ENCODE results near the gene KIF26B. TPM values are rescaled to one million over a fixed set of nuclear protein-coding genes. Genes with fewer than 3 reads are reported as not detected.

KIF26B gene
- total RNA-seq, 2 experiments from 2014 or later: not detected

DNA sequence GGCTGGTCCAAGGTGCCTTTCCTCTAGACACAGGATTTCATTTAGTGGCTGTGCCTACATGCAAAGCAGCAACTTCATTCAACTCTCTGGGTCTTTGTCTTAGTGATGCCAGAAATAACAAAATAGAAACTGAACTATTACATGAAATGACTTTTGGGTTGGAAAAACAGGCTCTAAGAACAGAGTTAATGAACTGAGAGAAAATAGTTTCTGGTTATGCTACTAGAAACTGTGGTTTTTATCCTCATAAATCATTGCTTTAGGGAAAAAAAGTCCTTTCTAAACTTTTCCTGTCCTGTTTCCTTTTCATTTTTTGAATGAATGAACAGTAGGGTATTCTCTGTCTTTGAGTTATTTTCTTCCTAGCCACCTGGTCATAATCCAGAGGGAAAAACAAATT, 424.0 kb downstream of the KIF26B start:
- Histone ChIP-seq H3K4me3 (ENCODE audit: low read depth, low read length, poor library complexity, severe bottlenecking) (no peak overlapping the region), H4K20me1 (ENCODE audit: insufficient read depth, low read length) (no peaks in the 10 kb centered on the region), H3K4me2 (ENCODE audit: low read length) (no peak overlapping the region), H3K9me3 (ENCODE audit: low read length) (no peaks in the 10 kb centered on the region), H3K27ac (ENCODE audit: low read depth, low read length, poor library complexity, severe bottlenecking) (no peak overlapping the region), H3K4me1 (ENCODE audit: insufficient read depth, low read length, poor library complexity, severe bottlenecking) (no peaks in the 10 kb centered on the region), H2AFZ (ENCODE audit: low read length) (no peak overlapping the region), H3K79me2 (ENCODE audit: insufficient read depth, low read depth, low read length) (no peaks in the 10 kb centered on the region), H3K9me2 (ENCODE audit: insufficient read depth, low read length) (no peaks in the 10 kb centered on the region), H3K36me3 (ENCODE audit: insufficient read depth, low read length) (no peaks in the 10 kb centered on the region)
- TF ChIP-seq, protein P1, sequence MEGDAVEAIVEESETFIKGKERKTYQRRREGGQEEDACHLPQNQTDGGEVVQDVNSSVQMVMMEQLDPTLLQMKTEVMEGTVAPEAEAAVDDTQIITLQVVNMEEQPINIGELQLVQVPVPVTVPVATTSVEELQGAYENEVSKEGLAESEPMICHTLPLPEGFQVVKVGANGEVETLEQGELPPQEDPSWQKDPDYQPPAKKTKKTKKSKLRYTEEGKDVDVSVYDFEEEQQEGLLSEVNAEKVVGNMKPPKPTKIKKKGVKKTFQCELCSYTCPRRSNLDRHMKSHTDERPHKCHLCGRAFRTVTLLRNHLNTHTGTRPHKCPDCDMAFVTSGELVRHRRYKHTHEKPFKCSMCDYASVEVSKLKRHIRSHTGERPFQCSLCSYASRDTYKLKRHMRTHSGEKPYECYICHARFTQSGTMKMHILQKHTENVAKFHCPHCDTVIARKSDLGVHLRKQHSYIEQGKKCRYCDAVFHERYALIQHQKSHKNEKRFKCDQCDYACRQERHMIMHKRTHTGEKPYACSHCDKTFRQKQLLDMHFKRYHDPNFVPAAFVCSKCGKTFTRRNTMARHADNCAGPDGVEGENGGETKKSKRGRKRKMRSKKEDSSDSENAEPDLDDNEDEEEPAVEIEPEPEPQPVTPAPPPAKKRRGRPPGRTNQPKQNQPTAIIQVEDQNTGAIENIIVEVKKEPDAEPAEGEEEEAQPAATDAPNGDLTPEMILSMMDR (conservative IDR thresholded peaks at IDR 0.05; ENCODE audit: low read length): no peak
- TF ChIP-seq EZH2phosphoT487 (IDR thresholded peaks at IDR 0.05; ENCODE audit: borderline replicate concordance, low read depth, low read length): no peak
- ChIA-PET POLR2A (interaction anchor here (0.7 kb wide), 1 partner anchor 23 kb away, joined by 3 read pairs; no protein-coding TSS in a partner anchor), CTCF (ENCODE audit: unreplicated experiment) (no interaction called here)
- DNase-seq (ENCODE audit: low spot score): no peak
- intact Hi-C loops (cut with micrococcal nuclease; ENCODE audit: unreplicated experiment): no loop called here
- BruUV-seq (replicated peaks): no TSS peak

DNA sequence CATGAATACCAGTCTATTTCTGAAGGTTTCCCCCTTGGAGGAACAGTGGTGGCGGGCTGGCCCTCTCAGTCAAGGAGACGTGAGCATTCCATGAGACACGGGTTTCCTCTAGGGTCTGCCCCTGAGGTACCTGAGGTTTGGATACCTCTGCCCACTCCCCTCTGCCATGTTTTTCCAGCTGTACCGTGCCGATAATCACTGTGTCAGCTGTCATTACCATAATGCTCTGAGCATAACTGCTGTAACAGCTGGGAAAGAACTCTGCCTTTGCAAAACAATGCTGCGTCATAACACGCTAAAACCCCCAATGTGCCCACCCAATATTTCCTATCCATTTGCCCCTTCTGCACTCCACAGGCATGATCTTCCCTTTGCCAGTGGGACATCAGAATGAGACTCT, 425.1 kb downstream of the KIF26B start:
- ChIA-PET CTCF (ENCODE audit: unreplicated experiment) (no interaction called here), POLR2A (interaction anchor here (0.6 kb wide), 2 partner anchors 43 to 57 kb away, joined by 3 to 6 read pairs; no protein-coding TSS in a partner anchor)
- Histone ChIP-seq H3K4me1 (ENCODE audit: insufficient read depth, low read length, poor library complexity, severe bottlenecking) (no peaks in the 10 kb centered on the region), H3K4me2 (ENCODE audit: low read length) (no peak overlapping the region), H3K9me3 (ENCODE audit: low read length) (no peaks in the 10 kb centered on the region), H3K79me2 (ENCODE audit: insufficient read depth, low read depth, low read length) (no peaks in the 10 kb centered on the region), H3K27ac (ENCODE audit: low read depth, low read length, poor library complexity, severe bottlenecking) (no peak overlapping the region), H3K4me3 (ENCODE audit: low read depth, low read length, poor library complexity, severe bottlenecking) (no peak overlapping the region), H3K36me3 (ENCODE audit: insufficient read depth, low read length) (no peaks in the 10 kb centered on the region), H2AFZ (ENCODE audit: low read length) (no peak overlapping the region), H4K20me1 (ENCODE audit: insufficient read depth, low read length) (no peaks in the 10 kb centered on the region), H3K9me2 (ENCODE audit: insufficient read depth, low read length) (no peaks in the 10 kb centered on the region)
- intact Hi-C loops (cut with micrococcal nuclease; ENCODE audit: unreplicated experiment): no loop called here
- DNase-seq (ENCODE audit: low spot score): no peak
- no TSS peak for BruUV-seq (replicated peaks)
- no peak for TF ChIP-seq EZH2phosphoT487 (IDR thresholded peaks at IDR 0.05; ENCODE audit: borderline replicate concordance, low read depth, low read length)
- TF ChIP-seq, protein P1 (conservative IDR thresholded peaks at IDR 0.05; ENCODE audit: low read length): no peak

DNA sequence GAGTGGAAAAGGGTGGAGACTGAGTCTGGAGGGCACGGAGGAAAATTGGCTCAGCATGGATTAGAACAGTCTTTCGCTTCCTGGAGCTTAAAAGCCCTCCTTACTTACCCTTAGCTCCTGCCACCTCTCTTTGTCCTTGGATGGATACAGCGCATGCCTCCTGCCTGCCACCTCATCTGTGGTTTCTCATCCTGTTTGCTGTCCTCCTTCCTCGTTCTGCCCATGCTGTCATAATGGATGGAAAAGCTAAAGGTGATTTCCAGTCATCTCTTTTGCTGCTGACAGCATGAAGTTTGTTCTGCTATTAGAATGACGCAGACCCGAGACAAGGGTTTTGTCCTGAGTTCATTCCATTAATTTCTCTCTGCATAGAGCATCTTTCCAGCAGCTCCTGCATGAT, 425.9 kb downstream of the KIF26B start:
- no peak overlapping the region for H3K4me3 ChIP-seq (ENCODE audit: low read depth, low read length, poor library complexity, severe bottlenecking)
- no peaks in the 10 kb centered on the region for H4K20me1 ChIP-seq (ENCODE audit: insufficient read depth, low read length)
- H3K4me2 ChIP-seq (ENCODE audit: low read length): no peak overlapping the region
- H3K4me1 ChIP-seq (ENCODE audit: insufficient read depth, low read length, poor library complexity, severe bottlenecking): no peaks in the 10 kb centered on the region
- TF ChIP-seq, protein P1 (conservative IDR thresholded peaks at IDR 0.05; ENCODE audit: low read length): no peak
- no peak for TF ChIP-seq EZH2phosphoT487 (IDR thresholded peaks at IDR 0.05; ENCODE audit: borderline replicate concordance, low read depth, low read length)
- H3K9me3 ChIP-seq (ENCODE audit: low read length): no peaks in the 10 kb centered on the region
- H3K27ac ChIP-seq (ENCODE audit: low read depth, low read length, poor library complexity, severe bottlenecking): no peak overlapping the region
- ChIA-PET CTCF (ENCODE audit: unreplicated experiment) (no interaction called here), POLR2A (interaction anchor here (0.6 kb wide), 1 partner anchor 57 kb away, joined by 3 read pairs; no protein-coding TSS in a partner anchor)
- H3K9me2 ChIP-seq (ENCODE audit: insufficient read depth, low read length): no peaks in the 10 kb centered on the region
- no TSS peak for BruUV-seq (replicated peaks)
- intact Hi-C loops (cut with micrococcal nuclease; ENCODE audit: unreplicated experiment): no loop called here
- H2AFZ ChIP-seq (ENCODE audit: low read length): no peak overlapping the region
- DNase-seq (ENCODE audit: low spot score): no peak
- H3K79me2 ChIP-seq (ENCODE audit: insufficient read depth, low read depth, low read length): no peaks in the 10 kb centered on the region
- no peaks in the 10 kb centered on the region for H3K36me3 ChIP-seq (ENCODE audit: insufficient read depth, low read length)

Data from OCI-LY7 (cell line).